ENCODE measurements around the gene CNNM2. TPM values are rescaled to one million over a fixed set of nuclear protein-coding genes. Genes with fewer than 3 reads are reported as not detected.

Gene CNNM2
- total RNA-seq, 6 experiments from 2014 or later, result 7.7 to 9.1 (median 8.1) TPM

DNA sequence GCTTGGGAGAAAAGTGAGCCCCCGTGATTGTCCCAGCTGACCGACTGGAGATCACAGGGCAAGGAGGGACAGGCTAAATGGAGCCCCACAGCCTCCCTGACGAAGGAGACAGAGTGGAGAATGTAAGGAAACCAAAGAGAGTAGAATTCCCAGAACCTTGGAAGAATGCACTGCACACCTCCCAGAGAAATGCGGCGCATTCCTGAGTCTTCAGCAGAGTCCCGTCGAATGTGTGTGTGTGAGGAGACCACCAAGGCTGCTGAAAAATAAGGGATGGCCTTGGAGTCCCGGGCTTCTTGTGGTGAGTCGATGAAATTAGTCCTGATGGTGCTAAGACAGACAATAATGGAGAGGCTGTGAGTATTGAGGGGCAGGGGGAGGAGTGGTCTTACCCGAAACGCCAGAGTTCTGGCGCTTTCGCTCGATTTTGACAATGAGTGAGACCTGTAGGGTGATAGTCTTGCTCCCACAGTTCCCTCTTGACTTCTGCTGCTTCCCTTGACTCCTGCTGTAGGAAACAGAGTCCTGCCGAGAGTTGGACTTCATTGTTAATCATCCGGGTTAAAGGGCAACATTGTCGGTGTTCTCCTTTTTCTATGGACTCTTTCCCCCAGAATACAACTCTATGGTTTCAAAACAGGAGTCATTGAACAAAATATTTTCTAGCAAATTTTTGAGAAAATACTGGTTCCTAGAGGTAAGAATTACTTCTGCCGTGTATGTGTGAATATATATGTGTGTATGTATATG is 103.2 kb downstream of the CNNM2 start:
- Mint-ChIP-seq H3K27ac (no peak overlapping the region), H3K4me3 (no peak overlapping the region), H3K4me1 (ENCODE audit: low read depth) (no peaks in the 10 kb centered on the region), H3K27me3 (ENCODE audit: insufficient read depth) (no peaks in the 10 kb centered on the region; the same call in none of the 2 replicates), H3K36me3 (ENCODE audit: low read depth) (no peaks in the 10 kb centered on the region), H3K9me3 (no peaks in the 10 kb centered on the region)
- DNase-seq, result no peak
- TF ChIP-seq, protein P1, sequence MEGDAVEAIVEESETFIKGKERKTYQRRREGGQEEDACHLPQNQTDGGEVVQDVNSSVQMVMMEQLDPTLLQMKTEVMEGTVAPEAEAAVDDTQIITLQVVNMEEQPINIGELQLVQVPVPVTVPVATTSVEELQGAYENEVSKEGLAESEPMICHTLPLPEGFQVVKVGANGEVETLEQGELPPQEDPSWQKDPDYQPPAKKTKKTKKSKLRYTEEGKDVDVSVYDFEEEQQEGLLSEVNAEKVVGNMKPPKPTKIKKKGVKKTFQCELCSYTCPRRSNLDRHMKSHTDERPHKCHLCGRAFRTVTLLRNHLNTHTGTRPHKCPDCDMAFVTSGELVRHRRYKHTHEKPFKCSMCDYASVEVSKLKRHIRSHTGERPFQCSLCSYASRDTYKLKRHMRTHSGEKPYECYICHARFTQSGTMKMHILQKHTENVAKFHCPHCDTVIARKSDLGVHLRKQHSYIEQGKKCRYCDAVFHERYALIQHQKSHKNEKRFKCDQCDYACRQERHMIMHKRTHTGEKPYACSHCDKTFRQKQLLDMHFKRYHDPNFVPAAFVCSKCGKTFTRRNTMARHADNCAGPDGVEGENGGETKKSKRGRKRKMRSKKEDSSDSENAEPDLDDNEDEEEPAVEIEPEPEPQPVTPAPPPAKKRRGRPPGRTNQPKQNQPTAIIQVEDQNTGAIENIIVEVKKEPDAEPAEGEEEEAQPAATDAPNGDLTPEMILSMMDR (IDR thresholded peaks at IDR 0.05), result no peak

DNA sequence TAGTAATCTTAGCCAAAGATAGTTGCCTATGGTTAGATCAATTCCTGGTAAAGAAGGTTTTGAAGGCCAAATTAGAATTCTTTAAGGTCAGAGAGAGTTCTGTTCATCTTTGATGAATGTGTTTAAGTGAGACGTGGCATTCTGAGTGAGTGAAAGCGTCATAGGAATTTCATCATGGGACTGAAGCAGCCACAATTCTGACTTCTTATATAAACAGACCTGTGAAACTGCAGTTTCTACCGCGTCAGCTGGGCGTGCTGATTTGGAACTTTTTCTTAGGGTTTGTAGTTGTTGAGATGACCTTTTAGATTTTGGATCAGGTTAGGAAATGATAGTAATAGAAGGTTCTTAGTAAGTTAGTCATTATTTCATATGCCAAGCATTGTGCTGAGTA is 103.8 kb downstream of the CNNM2 start:
- Mint-ChIP-seq H3K36me3 (ENCODE audit: low read depth) (no peaks in the 10 kb centered on the region), H3K27ac (no peak overlapping the region), H3K9me3 (no peaks in the 10 kb centered on the region), H3K27me3 (ENCODE audit: insufficient read depth) (no peaks in the 10 kb centered on the region; the same call in none of the 2 replicates), H3K4me1 (ENCODE audit: low read depth) (no peaks in the 10 kb centered on the region; the same call in 1 of the 2 replicates), H3K4me3 (no peak overlapping the region)
- TF ChIP-seq, protein P1 (IDR thresholded peaks at IDR 0.05), result no peak
- no peak for DNase-seq

DNA sequence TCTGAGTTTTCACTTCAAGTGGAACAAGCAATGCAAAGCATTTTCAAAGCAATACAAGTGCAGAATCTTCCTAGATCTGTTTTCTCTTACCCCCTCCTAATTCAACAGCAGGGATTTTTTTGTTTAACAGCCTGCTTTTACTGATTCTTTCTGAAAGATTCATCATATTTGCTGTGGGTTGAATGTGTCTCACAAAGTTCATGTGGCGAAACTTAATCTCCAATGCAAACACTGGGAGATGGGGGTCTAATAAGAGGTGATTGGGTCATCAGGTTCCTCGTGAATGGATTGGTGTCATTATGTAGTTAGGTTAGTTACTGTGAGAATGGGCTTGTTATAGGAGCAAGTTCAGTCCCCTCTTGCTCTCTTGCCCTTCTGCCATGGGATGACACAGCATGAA is 107.6 kb downstream of the CNNM2 start:
- no peaks in the 10 kb centered on the region for H3K27me3 Mint-ChIP-seq (ENCODE audit: insufficient read depth)
- H3K36me3 Mint-ChIP-seq (ENCODE audit: low read depth), result no peaks in the 10 kb centered on the region; the same call in 1 of the 2 replicates
- H3K27ac Mint-ChIP-seq, result no peak overlapping the region
- no peak for DNase-seq
- H3K4me1 Mint-ChIP-seq (ENCODE audit: low read depth), result no peaks in the 10 kb centered on the region; the same call in 1 of the 2 replicates
- no peak overlapping the region for H3K4me3 Mint-ChIP-seq
- TF ChIP-seq, protein P1 (IDR thresholded peaks at IDR 0.05), result no peak
- no peaks in the 10 kb centered on the region for H3K9me3 Mint-ChIP-seq

DNA sequence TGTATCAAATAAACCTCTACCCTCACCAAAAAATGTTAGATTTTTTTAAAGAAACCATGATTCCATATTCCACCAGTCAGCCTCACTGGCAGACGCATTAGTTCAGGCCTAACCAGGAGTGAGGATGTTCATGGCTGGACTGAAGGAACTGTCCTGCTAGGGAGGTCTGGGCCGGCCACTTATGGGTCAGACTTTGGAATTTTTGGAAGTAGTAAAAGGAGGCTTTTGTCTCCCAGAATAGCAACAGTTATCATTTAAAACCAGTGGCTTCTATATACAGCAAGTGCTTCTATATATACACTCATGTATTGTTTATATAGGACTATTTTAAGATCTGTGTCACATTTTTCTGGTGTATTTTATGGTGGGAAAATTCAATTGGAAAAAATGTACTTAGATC is 120.5 kb downstream of the CNNM2 start:
- peak overlapping the region; percentile 70 for H3K27ac Mint-ChIP-seq
- H3K4me1 Mint-ChIP-seq (ENCODE audit: low read depth), result peaks cover 53% of the 10 kb centered on the region
- H3K36me3 Mint-ChIP-seq (ENCODE audit: low read depth), result no peaks in the 10 kb centered on the region; the same call in 1 of the 2 replicates

DNA sequence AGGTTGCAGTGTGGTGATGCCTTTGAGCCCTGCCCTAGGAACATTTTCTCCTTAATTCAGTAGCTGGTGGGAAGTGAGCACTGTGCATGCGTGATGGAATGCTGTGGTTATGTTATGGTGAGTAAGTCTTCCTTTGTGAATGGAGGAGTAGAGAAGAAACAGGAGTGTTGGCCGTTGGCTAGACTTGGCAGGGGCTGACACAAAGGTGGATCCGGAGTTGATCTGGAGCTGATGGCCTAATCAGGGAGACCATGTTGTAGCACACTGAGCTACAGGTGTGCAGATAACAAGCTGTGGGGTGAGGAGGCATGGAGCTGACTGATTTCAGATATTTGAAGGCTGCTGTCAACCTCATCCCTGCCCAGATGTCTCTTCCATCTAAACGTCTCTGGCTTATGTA is 122.3 kb downstream of the CNNM2 start:
- H3K4me3 Mint-ChIP-seq, result peak overlapping the region; percentile 29
- DNase-seq, result peak; percentile 72
- H3K27ac Mint-ChIP-seq, result peak overlapping the region; percentile 89
- no peaks in the 10 kb centered on the region for H3K27me3 Mint-ChIP-seq (ENCODE audit: insufficient read depth)
- TF ChIP-seq, protein P1 (IDR thresholded peaks at IDR 0.05), result no peak
- no peaks in the 10 kb centered on the region; the same call in 1 of the 2 replicates for H3K36me3 Mint-ChIP-seq (ENCODE audit: low read depth)
- H3K4me1 Mint-ChIP-seq (ENCODE audit: low read depth), result peaks cover 72% of the 10 kb centered on the region
- no peaks in the 10 kb centered on the region for H3K9me3 Mint-ChIP-seq

More for the DNA sequence above, 120.5 kb downstream of the CNNM2 start:
- peak; percentile 4 for DNase-seq
- no peaks in the 10 kb centered on the region for H3K27me3 Mint-ChIP-seq (ENCODE audit: insufficient read depth)
- H3K4me3 Mint-ChIP-seq, result peak overlapping the region; percentile 22; the same call in 1 of the 2 replicates
- TF ChIP-seq, protein P1 (IDR thresholded peaks at IDR 0.05), result peak; percentile 33; the same call in 1 of the 2 replicates
- no peaks in the 10 kb centered on the region for H3K9me3 Mint-ChIP-seq
